ENCODE results near the gene HSDL1.

DNA sequence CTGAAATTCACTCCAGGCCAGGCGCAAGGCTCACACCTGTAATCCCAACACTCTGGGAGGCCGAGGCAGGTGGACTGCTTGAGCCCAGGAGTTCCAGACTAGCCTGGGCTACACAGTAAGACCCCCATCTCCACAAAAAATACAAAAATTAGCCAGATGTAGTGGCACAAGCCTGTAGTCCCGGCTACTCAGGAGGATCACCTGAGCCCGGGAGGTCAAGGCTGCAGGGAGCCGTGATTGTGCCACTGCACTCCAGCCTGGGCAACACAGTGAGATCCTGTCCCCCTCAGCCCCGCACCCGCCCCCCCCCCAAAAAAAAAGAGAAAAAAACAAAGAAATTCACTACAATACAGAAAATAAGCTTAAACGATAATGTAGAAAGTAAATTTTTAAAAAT, 59.7 kb downstream of the HSDL1 start:
- TF ChIP-seq EZH2 (IDR thresholded peaks at IDR 0.05; ENCODE audit: insufficient read depth, poor library complexity, severe bottlenecking) (no peak), EZH2phosphoT487 (IDR thresholded peaks at IDR 0.05; ENCODE audit: insufficient read depth, low read depth) (no peak)

Measured in GM23248 (cell line).